ENCODE data around the gene ARAP2. TPM values are rescaled to one million over a fixed set of nuclear protein-coding genes. Genes with fewer than 3 reads are reported as not detected.

The ARAP2 gene
- total RNA-seq, 1 experiment from 2014 or later = 25.8 TPM

DNA sequence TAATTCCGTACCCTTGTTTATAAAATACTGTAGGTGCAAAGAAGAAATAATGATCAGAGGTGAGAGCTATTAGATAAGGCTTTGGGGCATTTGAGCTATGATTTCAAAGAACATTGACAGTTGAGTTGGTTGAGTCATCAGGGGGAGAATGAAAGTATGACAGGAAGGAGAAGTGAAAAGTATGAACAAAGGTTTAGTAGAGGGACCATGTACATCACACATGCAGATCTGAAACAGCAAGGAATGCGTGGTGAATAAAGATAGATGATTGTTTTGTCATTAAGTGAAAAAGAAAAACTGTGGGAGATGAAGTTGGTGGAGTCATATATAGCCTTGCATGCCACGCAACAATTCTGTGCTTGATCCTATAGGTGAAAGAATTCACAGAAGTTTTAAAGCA is 163.1 kb downstream of the ARAP2 start:
- H3K9me2 ChIP-seq (ENCODE audit: insufficient read depth) = no peaks in the 10 kb centered on the region

DNA sequence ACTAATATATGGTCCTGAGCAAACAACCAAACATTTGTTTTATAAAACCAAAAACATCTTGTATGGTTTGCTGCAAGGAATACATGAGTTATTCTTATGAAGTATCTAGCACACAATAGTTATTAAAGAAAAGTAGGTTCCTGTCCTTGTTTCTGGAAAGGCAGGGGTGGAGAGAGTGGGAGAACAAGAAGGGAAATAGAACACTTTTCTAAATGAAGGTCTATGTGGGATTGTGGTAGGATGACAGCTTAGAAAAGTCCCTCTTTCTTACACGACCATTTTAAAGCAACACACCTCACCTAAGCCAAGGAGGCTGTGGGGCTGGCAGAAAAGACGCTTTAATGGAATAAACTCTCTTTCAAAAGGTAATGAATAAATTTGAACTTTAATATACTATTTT is 164.6 kb downstream of the ARAP2 start:
- H3K9me3 ChIP-seq (ENCODE audit: insufficient read depth, low read depth) = no peaks in the 10 kb centered on the region
- H4K20me1 ChIP-seq (ENCODE audit: insufficient read depth) = no peaks in the 10 kb centered on the region
- no peaks in the 10 kb centered on the region for H3F3A ChIP-seq (ENCODE audit: insufficient read depth, low read depth)
- H3K36me3 ChIP-seq (ENCODE audit: low read depth) = no peaks in the 10 kb centered on the region
- no peaks in the 10 kb centered on the region for H3K79me2 ChIP-seq (ENCODE audit: low read depth)
- CTCF ChIA-PET = no interaction called here
- BruUV-seq (replicated peaks) = no TSS peak
- no peaks in the 10 kb centered on the region for H3K27me3 ChIP-seq (ENCODE audit: insufficient read depth, low read depth)
- no peak for DNase-seq
- POLR2A ChIA-PET (ENCODE audit: unreplicated experiment) = no interaction called here
- intact Hi-C loops (cut with micrococcal nuclease; ENCODE audit: unreplicated experiment) = no loop called here
- H2AFZ ChIP-seq = no peak overlapping the region
- H3K4me2 ChIP-seq = no peak overlapping the region
- H3K4me1 ChIP-seq (replicated peaks; ENCODE audit: insufficient read depth) = no peaks in the 10 kb centered on the region
- no peak overlapping the region for H3K4me3 ChIP-seq
- H3K9me2 ChIP-seq (ENCODE audit: insufficient read depth) = no peaks in the 10 kb centered on the region
- TF ChIP-seq, protein P1, sequence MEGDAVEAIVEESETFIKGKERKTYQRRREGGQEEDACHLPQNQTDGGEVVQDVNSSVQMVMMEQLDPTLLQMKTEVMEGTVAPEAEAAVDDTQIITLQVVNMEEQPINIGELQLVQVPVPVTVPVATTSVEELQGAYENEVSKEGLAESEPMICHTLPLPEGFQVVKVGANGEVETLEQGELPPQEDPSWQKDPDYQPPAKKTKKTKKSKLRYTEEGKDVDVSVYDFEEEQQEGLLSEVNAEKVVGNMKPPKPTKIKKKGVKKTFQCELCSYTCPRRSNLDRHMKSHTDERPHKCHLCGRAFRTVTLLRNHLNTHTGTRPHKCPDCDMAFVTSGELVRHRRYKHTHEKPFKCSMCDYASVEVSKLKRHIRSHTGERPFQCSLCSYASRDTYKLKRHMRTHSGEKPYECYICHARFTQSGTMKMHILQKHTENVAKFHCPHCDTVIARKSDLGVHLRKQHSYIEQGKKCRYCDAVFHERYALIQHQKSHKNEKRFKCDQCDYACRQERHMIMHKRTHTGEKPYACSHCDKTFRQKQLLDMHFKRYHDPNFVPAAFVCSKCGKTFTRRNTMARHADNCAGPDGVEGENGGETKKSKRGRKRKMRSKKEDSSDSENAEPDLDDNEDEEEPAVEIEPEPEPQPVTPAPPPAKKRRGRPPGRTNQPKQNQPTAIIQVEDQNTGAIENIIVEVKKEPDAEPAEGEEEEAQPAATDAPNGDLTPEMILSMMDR (conservative IDR thresholded peaks at IDR 0.05) = no peak
- TF ChIP-seq EZH2 (IDR thresholded peaks at IDR 0.05; ENCODE audit: low read depth) = no peak
- no peak overlapping the region for H3K27ac ChIP-seq

More for the DNA sequence above, 163.1 kb downstream of the ARAP2 start:
- TF ChIP-seq, protein P1 (conservative IDR thresholded peaks at IDR 0.05) = no peak
- TF ChIP-seq EZH2 (IDR thresholded peaks at IDR 0.05; ENCODE audit: low read depth) = no peak
- POLR2A ChIA-PET (ENCODE audit: unreplicated experiment) = interaction anchor here (0.7 kb wide), 1 partner anchor 1857 kb away, joined by 5 read pairs; no protein-coding TSS in a partner anchor
- Histone ChIP-seq H3K79me2 (ENCODE audit: low read depth) (no peaks in the 10 kb centered on the region), H3K4me1 (replicated peaks; ENCODE audit: insufficient read depth) (no peaks in the 10 kb centered on the region), H3K36me3 (ENCODE audit: low read depth) (no peaks in the 10 kb centered on the region), H3K27me3 (ENCODE audit: insufficient read depth, low read depth) (no peaks in the 10 kb centered on the region), H2AFZ (no peak overlapping the region), H3F3A (ENCODE audit: insufficient read depth, low read depth) (no peaks in the 10 kb centered on the region), H3K9me3 (ENCODE audit: insufficient read depth, low read depth) (no peaks in the 10 kb centered on the region), H3K4me2 (no peak overlapping the region), H3K27ac (no peak overlapping the region), H4K20me1 (ENCODE audit: insufficient read depth) (no peaks in the 10 kb centered on the region), H3K4me3 (no peak overlapping the region)
- no TSS peak for BruUV-seq (replicated peaks)
- CTCF ChIA-PET = no interaction called here
- intact Hi-C loops (cut with micrococcal nuclease; ENCODE audit: unreplicated experiment) = no loop called here
- no peak for DNase-seq

DNA sequence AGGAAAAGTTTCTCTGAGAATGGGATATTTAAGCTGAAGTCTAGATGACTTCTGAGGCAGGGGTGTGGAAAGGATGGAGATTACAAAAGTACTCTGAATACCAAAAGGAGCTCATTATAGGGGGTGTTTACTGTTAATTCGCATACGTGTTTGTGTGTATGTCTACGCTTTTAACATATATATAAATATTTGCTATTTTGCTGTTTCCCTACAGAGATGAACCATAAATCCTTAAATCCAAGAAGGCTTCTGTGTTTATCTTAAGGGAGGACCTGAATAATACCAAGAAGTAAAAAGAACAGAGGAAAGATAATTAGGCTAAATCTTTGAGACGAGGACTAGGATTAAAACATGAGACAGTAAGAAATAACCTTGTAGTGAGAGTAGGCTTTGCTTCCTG is 166.0 kb downstream of the ARAP2 start:
- POLR2A ChIA-PET (ENCODE audit: unreplicated experiment) = no interaction called here
- H3K27me3 ChIP-seq (ENCODE audit: insufficient read depth, low read depth) = no peaks in the 10 kb centered on the region
- H3K79me2 ChIP-seq (ENCODE audit: low read depth) = no peaks in the 10 kb centered on the region

More for the DNA sequence above, 166.0 kb downstream of the ARAP2 start:
- no peak overlapping the region for H3K4me3 ChIP-seq
- intact Hi-C loops (cut with micrococcal nuclease; ENCODE audit: unreplicated experiment) = no loop called here
- no peaks in the 10 kb centered on the region for H4K20me1 ChIP-seq (ENCODE audit: insufficient read depth)
- CTCF ChIA-PET = no interaction called here
- no peaks in the 10 kb centered on the region for H3K9me2 ChIP-seq (ENCODE audit: insufficient read depth)
- 0 out of 2 replicates have a peak, but pooled peaks cover 1% of the 10 kb centered on the region for H3K36me3 ChIP-seq (ENCODE audit: low read depth)
- no peak overlapping the region for H3K4me2 ChIP-seq
- H3K9me3 ChIP-seq (ENCODE audit: insufficient read depth, low read depth) = no peaks in the 10 kb centered on the region
- no peaks in the 10 kb centered on the region for H3K4me1 ChIP-seq (replicated peaks; ENCODE audit: insufficient read depth)
- no peak for DNase-seq
- no peak overlapping the region for H3K27ac ChIP-seq
- H3F3A ChIP-seq (ENCODE audit: insufficient read depth, low read depth) = no peaks in the 10 kb centered on the region
- TF ChIP-seq, protein P1 (conservative IDR thresholded peaks at IDR 0.05) = no peak
- no peak for TF ChIP-seq EZH2 (IDR thresholded peaks at IDR 0.05; ENCODE audit: low read depth)
- no peak overlapping the region for H2AFZ ChIP-seq
- no TSS peak for BruUV-seq (replicated peaks)

Measured in PC-9 (cell line).